ENCODE measurements around the gene PLEKHJ1. TPM values are rescaled to one million over a fixed set of nuclear protein-coding genes. Genes with fewer than 3 reads are reported as not detected.

PLEKHJ1 gene
- total and polyA plus RNA-seq, 2 of the 13 experiments (the other 11 are each of a cell fraction or from before 2014, with no cell fraction given), result 70.5 to 130 TPM

DNA sequence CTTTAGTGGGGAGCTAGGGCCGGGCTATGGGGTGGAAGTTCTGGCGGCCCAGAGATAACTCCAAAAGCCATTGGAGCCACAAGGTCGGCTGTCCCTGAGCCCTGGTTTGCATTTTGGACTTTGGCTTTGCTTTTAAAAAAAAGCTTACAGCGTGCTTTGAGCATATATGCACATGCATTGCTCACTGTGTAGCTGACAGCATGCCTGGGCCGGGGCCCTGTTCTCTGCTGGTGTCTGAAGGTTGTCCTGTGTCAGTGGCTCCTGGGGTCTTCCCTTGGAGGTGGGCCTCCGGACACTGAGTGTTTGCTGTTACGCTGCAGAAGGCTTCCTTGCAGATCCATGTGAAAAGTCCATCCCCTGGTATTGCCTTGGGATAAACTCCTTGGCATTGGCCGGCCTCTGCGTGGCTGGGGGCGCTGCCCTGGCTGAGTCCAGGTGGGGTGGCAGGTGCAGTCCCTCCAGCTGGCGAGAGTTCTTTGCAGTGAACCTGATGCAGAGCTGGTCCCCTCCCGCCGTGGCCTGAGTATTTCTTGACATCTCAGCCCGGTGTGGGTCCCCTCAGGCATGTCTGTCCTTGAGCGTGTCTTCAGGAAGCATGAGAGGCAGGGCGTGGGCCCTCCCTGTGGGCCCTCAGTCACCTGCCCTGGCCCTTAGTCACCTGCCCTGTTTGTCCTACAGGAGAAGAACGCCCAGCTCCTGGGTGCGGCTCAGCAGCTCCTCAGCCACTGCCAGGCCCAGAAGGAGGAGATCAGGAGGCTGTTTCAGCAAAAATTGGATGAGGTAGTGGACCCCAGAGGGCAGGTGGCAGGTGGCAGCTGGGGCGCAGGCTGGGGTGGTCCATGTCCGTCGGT is 23.0 kb downstream of the PLEKHJ1 start (continued):
- TF ChIP-seq HNRNPK (IDR thresholded peaks at IDR 0.05; ENCODE audit: low read depth, low read length, poor library complexity, severe bottlenecking), result no peak
- TF ChIP-seq, protein P1, sequence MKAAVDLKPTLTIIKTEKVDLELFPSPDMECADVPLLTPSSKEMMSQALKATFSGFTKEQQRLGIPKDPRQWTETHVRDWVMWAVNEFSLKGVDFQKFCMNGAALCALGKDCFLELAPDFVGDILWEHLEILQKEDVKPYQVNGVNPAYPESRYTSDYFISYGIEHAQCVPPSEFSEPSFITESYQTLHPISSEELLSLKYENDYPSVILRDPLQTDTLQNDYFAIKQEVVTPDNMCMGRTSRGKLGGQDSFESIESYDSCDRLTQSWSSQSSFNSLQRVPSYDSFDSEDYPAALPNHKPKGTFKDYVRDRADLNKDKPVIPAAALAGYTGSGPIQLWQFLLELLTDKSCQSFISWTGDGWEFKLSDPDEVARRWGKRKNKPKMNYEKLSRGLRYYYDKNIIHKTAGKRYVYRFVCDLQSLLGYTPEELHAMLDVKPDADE (CRISPR knock-in tag; IDR thresholded peaks at IDR 0.05), result peak; percentile 77; the same call in 1 of the 2 replicates
- TF ChIP-seq, protein P2, sequence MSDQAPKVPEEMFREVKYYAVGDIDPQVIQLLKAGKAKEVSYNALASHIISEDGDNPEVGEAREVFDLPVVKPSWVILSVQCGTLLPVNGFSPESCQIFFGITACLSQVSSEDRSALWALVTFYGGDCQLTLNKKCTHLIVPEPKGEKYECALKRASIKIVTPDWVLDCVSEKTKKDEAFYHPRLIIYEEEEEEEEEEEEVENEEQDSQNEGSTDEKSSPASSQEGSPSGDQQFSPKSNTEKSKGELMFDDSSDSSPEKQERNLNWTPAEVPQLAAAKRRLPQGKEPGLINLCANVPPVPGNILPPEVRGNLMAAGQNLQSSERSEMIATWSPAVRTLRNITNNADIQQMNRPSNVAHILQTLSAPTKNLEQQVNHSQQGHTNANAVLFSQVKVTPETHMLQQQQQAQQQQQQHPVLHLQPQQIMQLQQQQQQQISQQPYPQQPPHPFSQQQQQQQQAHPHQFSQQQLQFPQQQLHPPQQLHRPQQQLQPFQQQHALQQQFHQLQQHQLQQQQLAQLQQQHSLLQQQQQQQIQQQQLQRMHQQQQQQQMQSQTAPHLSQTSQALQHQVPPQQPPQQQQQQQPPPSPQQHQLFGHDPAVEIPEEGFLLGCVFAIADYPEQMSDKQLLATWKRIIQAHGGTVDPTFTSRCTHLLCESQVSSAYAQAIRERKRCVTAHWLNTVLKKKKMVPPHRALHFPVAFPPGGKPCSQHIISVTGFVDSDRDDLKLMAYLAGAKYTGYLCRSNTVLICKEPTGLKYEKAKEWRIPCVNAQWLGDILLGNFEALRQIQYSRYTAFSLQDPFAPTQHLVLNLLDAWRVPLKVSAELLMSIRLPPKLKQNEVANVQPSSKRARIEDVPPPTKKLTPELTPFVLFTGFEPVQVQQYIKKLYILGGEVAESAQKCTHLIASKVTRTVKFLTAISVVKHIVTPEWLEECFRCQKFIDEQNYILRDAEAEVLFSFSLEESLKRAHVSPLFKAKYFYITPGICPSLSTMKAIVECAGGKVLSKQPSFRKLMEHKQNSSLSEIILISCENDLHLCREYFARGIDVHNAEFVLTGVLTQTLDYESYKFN (CRISPR knock-in tag; conservative IDR thresholded peaks at IDR 0.05), result peak; percentile 88
- TF ChIP-seq, protein P3, sequence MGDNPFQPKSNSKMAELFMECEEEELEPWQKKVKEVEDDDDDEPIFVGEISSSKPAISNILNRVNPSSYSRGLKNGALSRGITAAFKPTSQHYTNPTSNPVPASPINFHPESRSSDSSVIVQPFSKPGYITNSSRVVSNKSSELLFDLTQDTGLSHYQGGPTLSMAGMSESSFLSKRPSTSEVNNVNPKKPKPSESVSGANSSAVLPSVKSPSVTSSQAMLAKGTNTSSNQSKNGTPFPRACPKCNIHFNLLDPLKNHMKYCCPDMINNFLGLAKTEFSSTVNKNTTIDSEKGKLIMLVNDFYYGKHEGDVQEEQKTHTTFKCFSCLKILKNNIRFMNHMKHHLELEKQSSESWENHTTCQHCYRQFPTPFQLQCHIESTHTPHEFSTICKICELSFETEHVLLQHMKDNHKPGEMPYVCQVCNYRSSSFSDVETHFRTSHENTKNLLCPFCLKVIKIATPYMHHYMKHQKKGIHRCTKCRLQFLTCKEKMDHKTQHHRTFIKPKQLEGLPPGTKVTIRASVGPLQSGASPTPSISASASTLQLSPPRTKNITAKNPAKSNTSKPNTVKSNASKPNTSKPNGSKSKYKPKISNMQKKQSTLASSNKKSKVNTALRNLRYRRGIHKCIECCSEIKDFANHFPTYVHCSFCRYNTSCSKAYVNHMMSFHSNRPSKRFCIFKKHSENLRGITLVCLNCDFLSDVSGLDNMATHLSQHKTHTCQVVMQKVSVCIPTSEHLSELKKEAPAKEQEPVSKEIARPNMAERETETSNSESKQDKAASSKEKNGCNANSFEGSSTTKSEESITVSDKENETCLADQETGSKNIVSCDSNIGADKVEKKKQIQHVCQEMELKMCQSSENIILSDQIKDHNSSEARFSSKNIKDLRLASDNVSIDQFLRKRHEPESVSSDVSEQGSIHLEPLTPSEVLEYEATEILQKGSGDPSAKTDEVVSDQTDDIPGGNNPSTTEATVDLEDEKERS (CRISPR knock-in tag; IDR thresholded peaks at IDR 0.05), result peak; percentile 42; the same call in 1 of the 2 replicates
- peak; percentile 79; the same call in 1 of the 2 replicates for TF ChIP-seq MLXIP (CRISPR knock-in tag; IDR thresholded peaks at IDR 0.05; ENCODE audit: borderline replicate concordance)
- TF ChIP-seq, protein P4, sequence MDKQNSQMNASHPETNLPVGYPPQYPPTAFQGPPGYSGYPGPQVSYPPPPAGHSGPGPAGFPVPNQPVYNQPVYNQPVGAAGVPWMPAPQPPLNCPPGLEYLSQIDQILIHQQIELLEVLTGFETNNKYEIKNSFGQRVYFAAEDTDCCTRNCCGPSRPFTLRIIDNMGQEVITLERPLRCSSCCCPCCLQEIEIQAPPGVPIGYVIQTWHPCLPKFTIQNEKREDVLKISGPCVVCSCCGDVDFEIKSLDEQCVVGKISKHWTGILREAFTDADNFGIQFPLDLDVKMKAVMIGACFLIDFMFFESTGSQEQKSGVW (CRISPR knock-in tag; IDR thresholded peaks at IDR 0.05; ENCODE audit: borderline replicate concordance), result 0 out of 2 replicates have a peak, but pooled peaks have one; percentile 71
- no peak for TF ChIP-seq ZNF619 (CRISPR knock-in tag; IDR thresholded peaks at IDR 0.05)
- TF ChIP-seq ZNF280B (CRISPR knock-in tag; IDR thresholded peaks at IDR 0.05; ENCODE audit: borderline replicate concordance), result peak; percentile 35; the same call in 1 of the 2 replicates
- peak; percentile 53 for TF ChIP-seq NCOA2 (CRISPR knock-in tag; IDR thresholded peaks at IDR 0.05)
- TF ChIP-seq, protein P5, sequence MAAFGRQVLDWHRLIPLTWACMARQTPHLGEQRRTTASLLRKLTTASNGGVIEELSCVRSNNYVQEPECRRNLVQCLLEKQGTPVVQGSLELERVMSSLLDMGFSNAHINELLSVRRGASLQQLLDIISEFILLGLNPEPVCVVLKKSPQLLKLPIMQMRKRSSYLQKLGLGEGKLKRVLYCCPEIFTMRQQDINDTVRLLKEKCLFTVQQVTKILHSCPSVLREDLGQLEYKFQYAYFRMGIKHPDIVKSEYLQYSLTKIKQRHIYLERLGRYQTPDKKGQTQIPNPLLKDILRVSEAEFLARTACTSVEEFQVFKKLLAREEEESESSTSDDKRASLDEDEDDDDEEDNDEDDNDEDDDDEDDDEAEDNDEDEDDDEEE (CRISPR knock-in tag; IDR thresholded peaks at IDR 0.05), result peak; percentile 72; the same call in 1 of the 2 replicates
- TF ChIP-seq KDM6A (CRISPR knock-in tag; IDR thresholded peaks at IDR 0.05; ENCODE audit: low read depth), result 0 out of 2 replicates have a peak, but pooled peaks have one; percentile 45
